SK-N-SH treated with all-trans-retinoic acid at 6 μM for 48 hours (cell line): ENCODE measurements around the gene HECTD1.

Experiments used
- ATAC-seq: fragments of 200-7000 bp; cut with Tn5 transposase; 3 replicates; pipeline ENCODE4 v1.9.1; 2020; ENCODE audit warnings: mild to moderate bottlenecking, moderate library complexity
- ARNTL ChIP-seq: fragments of 450-650 bp; formaldehyde crosslinking; IDR thresholded peaks from 2 replicates; pipeline ENCODE4 v1.5.0; 2020; ENCODE audit warnings: low read depth, mild to moderate bottlenecking, moderate library complexity, borderline replicate concordance
- BACH2 ChIP-seq: fragments of 250-450 bp; sonication (Bioruptor Pico); IDR thresholded peaks from 2 replicates; pipeline ENCODE4 v1.9.0; 2021; ENCODE audit warnings: mild to moderate bottlenecking, borderline replicate concordance
- CSDC2 ChIP-seq: fragments of 250-450 bp; sonication (Bioruptor Pico); IDR thresholded peaks from 2 replicates; pipeline ENCODE4 v1.5.0; 2020; ENCODE audit warnings: mild to moderate bottlenecking, moderate library complexity
- ESRRG ChIP-seq: fragments of 250-450 bp; sonication (Bioruptor Pico); IDR thresholded peaks from 2 replicates; pipeline ENCODE4 v1.6.1; 2021; ENCODE audit warnings: mild to moderate bottlenecking
- GLIS3 ChIP-seq: fragments of 250-450 bp; sonication (Bioruptor Pico); IDR thresholded peaks from 2 replicates; pipeline ENCODE4 v1.5.0; 2020; ENCODE audit warnings: mild to moderate bottlenecking, moderate library complexity
- OSR1 ChIP-seq: fragments of 250-450 bp; sonication (Bioruptor Pico); IDR thresholded peaks from 2 replicates; pipeline ENCODE4 v1.8.0; 2022; ENCODE audit warnings: moderate library complexity, mild to moderate bottlenecking, inconsistent platforms
- PPARA ChIP-seq: fragments of 250-450 bp; sonication (Bioruptor Pico); IDR thresholded peaks from 2 replicates; pipeline ENCODE4 v1.5.0; 2020; ENCODE audit warnings: mild to moderate bottlenecking, borderline replicate concordance
- RARB ChIP-seq: fragments of 250-450 bp; sonication (Bioruptor Pico); IDR thresholded peaks from 2 replicates; pipeline ENCODE4 v1.8.0; 2021; ENCODE audit warnings: mild to moderate bottlenecking, moderate library complexity
- SNAI2 ChIP-seq: fragments of 250-450 bp; sonication (Bioruptor Pico); IDR thresholded peaks from 2 replicates; pipeline ENCODE4 v1.5.0; 2020; ENCODE audit warnings: mild to moderate bottlenecking, moderate library complexity
- TCF4 ChIP-seq: fragments of 250-450 bp; sonication (Bioruptor Pico); IDR thresholded peaks from 2 replicates; pipeline ENCODE4 v1.8.0; 2021; ENCODE audit warnings: mild to moderate bottlenecking, moderate library complexity, borderline replicate concordance
- TOX ChIP-seq: fragments of 250-450 bp; sonication (Bioruptor Pico); IDR thresholded peaks from 2 replicates; pipeline ENCODE4 v1.8.0; 2021; ENCODE audit warnings: mild to moderate bottlenecking, moderate library complexity, borderline replicate concordance
- ZC3H10 ChIP-seq: fragments of 250-450 bp; sonication (Bioruptor Pico); IDR thresholded peaks from 2 replicates; pipeline ENCODE4 v1.5.1; 2021; ENCODE audit warnings: mild to moderate bottlenecking, moderate library complexity
- ZFP3 ChIP-seq: fragments of 250-450 bp; sonication (Bioruptor Pico); IDR thresholded peaks from 2 replicates; pipeline ENCODE4 v1.5.0; 2020; ENCODE audit warnings: mild to moderate bottlenecking, moderate library complexity
- ZFP30 ChIP-seq: fragments of 450-650 bp; formaldehyde crosslinking; IDR thresholded peaks from 2 replicates; pipeline ENCODE4 v1.5.0; 2022; ENCODE audit warnings: mild to moderate bottlenecking, moderate library complexity
- ZNF565 ChIP-seq: fragments of 450-650 bp; formaldehyde crosslinking; conservative IDR thresholded peaks from 2 replicates; pipeline ENCODE4 v1.5.0; 2020; ENCODE audit warnings: low read depth, mild to moderate bottlenecking, moderate library complexity
- ZNF70 ChIP-seq: fragments of 450-650 bp; formaldehyde crosslinking; IDR thresholded peaks from 2 replicates; pipeline ENCODE4 v1.5.0; 2020; ENCODE audit warnings: mild to moderate bottlenecking, moderate library complexity
- ZNF8 ChIP-seq: fragments of 450-650 bp; formaldehyde crosslinking; IDR thresholded peaks from 2 replicates; pipeline ENCODE4 v1.5.0; 2020; ENCODE audit warnings: mild to moderate bottlenecking, moderate library complexity
- TF ChIP-seq, protein P1 (sequence below): fragments of 250-450 bp; sonication (Bioruptor Pico); IDR thresholded peaks from 2 replicates; pipeline ENCODE4 v1.5.1; 2021; ENCODE audit warnings: mild to moderate bottlenecking, moderate library complexity
- TF ChIP-seq, protein P2 (sequence below): fragments of 250-450 bp; sonication (Bioruptor Pico); IDR thresholded peaks from 2 replicates; pipeline ENCODE4 v1.8.0; 2021; ENCODE audit warnings: low read depth, mild to moderate bottlenecking, moderate library complexity, borderline replicate concordance
- TF ChIP-seq, protein P3 (sequence below): fragments of 250-450 bp; sonication (Bioruptor Pico); IDR thresholded peaks from 2 replicates; pipeline ENCODE4 v1.5.0; 2020; ENCODE audit warnings: mild to moderate bottlenecking, moderate library complexity

Gene HECTD1

DNA sequence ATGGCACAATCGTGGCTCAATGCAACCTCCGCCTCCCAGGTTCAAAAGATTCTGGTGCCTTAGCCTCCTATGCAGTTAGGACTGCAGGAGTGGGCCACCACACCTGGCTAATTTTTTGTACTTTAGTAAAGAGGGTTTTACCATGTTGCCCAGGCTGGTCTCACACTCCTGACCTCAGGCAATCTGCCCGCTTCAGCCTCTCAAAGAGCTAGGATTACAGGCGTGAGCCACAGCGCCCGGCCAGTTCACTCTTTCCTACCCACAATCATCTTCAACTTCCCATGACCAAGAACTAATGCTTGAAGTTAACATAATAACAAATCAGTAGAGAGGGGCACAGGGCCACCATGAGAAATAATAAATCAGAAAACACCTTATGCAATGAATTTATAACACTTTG, 82.4 kb downstream of the HECTD1 start:
- ATAC-seq, result no peak
- TF ChIP-seq, protein P1, sequence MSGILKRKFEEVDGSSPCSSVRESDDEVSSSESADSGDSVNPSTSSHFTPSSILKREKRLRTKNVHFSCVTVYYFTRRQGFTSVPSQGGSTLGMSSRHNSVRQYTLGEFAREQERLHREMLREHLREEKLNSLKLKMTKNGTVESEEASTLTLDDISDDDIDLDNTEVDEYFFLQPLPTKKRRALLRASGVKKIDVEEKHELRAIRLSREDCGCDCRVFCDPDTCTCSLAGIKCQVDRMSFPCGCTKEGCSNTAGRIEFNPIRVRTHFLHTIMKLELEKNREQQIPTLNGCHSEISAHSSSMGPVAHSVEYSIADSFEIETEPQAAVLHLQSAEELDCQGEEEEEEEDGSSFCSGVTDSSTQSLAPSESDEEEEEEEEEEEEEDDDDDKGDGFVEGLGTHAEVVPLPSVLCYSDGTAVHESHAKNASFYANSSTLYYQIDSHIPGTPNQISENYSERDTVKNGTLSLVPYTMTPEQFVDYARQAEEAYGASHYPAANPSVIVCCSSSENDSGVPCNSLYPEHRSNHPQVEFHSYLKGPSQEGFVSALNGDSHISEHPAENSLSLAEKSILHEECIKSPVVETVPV (CRISPR knock-in tag), result no peak
- TF ChIP-seq PPARA (no peak), ZC3H10 (CRISPR knock-in tag) (no peak), BACH2 (CRISPR knock-in tag) (no peak), ZFP30 (CRISPR knock-in tag) (no peak), ZFP3 (CRISPR knock-in tag) (no peak), ARNTL (CRISPR knock-in tag) (no peak), TCF4 (CRISPR knock-in tag) (no peak), CSDC2 (CRISPR knock-in tag) (no peak), GLIS3 (CRISPR knock-in tag) (no peak)
- TF ChIP-seq, protein P2, sequence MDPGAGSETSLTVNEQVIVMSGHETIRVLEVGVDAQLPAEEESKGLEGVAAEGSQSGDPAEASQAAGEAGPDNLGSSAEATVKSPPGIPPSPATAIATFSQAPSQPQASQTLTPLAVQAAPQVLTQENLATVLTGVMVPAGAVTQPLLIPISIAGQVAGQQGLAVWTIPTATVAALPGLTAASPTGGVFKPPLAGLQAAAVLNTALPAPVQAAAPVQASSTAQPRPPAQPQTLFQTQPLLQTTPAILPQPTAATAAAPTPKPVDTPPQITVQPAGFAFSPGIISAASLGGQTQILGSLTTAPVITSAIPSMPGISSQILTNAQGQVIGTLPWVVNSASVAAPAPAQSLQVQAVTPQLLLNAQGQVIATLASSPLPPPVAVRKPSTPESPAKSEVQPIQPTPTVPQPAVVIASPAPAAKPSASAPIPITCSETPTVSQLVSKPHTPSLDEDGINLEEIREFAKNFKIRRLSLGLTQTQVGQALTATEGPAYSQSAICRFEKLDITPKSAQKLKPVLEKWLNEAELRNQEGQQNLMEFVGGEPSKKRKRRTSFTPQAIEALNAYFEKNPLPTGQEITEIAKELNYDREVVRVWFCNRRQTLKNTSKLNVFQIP (CRISPR knock-in tag), result no peak
- TF ChIP-seq, all 23 proteins: peak for 0

DNA sequence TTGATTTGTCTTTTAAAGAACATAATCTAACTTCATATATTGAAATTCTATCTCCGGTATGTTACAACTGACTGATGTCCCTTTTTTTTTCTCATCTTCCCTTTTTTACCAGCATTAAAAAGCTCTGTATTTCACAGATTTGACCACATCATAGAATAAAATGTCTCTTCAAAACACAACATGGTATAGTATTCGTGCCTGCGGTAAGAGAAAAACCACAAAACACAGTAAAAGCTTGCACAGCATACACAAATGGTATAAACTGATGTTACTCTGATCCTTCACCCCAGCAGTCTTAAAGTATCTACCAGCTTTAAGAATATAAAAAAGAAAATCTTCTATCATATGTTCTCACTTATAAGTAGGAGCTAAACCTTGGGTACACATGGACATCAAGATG, 83.4 kb downstream of the HECTD1 start:
- TF ChIP-seq TCF4 (CRISPR knock-in tag) (no peak), GLIS3 (CRISPR knock-in tag) (no peak)
- TF ChIP-seq, all 23 proteins: peak for 0
- ATAC-seq, result no peak

DNA sequence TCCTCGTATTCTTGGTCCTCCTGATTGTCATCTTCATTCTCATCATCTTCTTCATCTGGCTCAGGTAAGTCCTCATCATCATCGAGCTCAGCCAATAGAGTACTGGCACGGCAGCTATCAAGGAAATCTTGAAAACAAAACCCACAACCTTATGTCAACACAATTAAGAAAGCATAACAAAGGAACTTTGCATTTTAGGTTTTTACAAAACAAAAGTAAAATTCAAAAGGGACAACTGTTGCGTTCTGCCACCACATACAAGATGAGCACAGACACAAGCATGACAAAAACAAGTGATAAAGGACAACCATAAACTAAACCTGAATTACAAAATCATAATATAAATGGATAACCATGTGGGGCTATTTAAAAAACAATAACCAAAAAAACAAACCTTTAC, 84.7 kb downstream of the HECTD1 start:
- ATAC-seq, result no peak
- TF ChIP-seq ESRRG (CRISPR knock-in tag), result no peak
- no peak for TF ChIP-seq TOX (CRISPR knock-in tag)
- no peak for TF ChIP-seq GLIS3 (CRISPR knock-in tag)
- TF ChIP-seq ARNTL (CRISPR knock-in tag), result no peak
- TF ChIP-seq, protein P2 (CRISPR knock-in tag), result no peak
- TF ChIP-seq RARB, result no peak
- no peak for TF ChIP-seq SNAI2 (CRISPR knock-in tag)
- no peak for TF ChIP-seq PPARA

DNA sequence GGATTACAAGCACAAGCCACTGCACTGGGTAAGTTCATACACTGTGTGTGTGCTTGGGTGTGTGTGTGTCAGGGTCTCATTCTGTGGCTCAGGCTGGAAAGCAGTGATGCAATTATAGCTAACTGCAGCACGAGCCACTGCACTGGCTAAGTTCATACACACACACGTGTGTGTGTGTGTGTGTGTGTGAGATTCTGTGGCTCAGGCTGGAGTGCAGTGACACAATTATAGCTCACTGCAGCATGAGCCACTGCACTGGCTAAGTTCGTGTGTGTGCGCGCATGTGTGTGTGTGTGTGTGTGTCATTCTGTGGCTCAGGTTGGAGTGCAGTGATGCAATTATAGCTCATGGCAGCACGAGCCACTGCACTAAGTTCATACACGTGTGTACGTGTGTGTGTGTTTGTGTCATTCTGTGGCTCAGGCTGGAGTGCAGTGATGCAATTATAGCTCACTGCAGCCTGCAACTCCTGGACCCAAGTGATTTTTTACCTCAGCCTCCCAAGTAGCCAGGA, 85.4 kb downstream of the HECTD1 start:
- TF ChIP-seq, protein P2 (CRISPR knock-in tag), result no peak
- no peak for TF ChIP-seq ZFP3 (CRISPR knock-in tag)
- no peak for ATAC-seq

DNA sequence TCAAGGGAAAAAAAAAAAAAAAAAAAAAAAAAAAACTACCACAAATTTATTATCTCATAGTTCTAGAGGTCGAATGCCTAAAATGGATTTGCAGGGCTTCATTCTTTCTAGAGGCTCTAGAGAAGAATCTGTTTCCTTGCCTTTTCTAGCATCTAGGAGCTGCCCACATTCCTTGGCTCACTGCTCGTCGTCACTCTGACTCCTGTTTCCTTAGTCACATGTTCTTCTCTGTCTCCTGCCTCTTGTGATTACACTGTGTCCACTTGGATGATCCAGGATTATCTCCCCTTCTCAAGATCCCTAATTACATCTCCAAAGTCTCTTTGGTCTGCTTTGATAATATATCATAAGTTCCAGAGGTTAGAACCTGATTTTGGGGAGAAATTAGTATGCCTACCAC, 88.7 kb downstream of the HECTD1 start:
- TF ChIP-seq ESRRG (CRISPR knock-in tag), result no peak
- TF ChIP-seq TOX (CRISPR knock-in tag), result no peak
- no peak for ATAC-seq

DNA sequence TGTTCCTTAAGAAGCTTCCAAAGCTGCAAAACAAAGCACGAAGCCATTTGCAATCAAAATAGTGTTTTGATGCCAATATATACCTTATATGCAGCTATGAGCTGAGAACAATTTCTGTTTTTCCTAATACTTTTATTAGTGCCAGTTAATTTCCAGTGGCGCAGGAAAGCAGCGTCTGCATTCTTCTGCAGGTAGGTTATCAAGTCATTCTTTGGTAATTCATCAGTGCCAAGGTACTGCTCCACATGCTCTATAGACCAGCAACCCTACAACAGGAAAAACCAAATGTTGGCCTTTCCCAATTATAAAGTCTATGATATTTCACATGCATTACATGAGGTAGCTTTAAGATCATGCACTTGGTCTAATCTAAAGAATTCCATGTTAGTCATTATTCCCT, 93.8 kb downstream of the HECTD1 start:
- no peak for ATAC-seq
- TF ChIP-seq, protein P3, sequence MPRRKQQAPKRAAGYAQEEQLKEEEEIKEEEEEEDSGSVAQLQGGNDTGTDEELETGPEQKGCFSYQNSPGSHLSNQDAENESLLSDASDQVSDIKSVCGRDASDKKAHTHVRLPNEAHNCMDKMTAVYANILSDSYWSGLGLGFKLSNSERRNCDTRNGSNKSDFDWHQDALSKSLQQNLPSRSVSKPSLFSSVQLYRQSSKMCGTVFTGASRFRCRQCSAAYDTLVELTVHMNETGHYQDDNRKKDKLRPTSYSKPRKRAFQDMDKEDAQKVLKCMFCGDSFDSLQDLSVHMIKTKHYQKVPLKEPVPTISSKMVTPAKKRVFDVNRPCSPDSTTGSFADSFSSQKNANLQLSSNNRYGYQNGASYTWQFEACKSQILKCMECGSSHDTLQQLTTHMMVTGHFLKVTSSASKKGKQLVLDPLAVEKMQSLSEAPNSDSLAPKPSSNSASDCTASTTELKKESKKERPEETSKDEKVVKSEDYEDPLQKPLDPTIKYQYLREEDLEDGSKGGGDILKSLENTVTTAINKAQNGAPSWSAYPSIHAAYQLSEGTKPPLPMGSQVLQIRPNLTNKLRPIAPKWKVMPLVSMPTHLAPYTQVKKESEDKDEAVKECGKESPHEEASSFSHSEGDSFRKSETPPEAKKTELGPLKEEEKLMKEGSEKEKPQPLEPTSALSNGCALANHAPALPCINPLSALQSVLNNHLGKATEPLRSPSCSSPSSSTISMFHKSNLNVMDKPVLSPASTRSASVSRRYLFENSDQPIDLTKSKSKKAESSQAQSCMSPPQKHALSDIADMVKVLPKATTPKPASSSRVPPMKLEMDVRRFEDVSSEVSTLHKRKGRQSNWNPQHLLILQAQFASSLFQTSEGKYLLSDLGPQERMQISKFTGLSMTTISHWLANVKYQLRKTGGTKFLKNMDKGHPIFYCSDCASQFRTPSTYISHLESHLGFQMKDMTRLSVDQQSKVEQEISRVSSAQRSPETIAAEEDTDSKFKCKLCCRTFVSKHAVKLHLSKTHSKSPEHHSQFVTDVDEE (CRISPR knock-in tag), result no peak
- TF ChIP-seq ARNTL (CRISPR knock-in tag) (no peak), OSR1 (CRISPR knock-in tag) (no peak), ZNF8 (CRISPR knock-in tag) (no peak), TCF4 (CRISPR knock-in tag) (no peak), BACH2 (CRISPR knock-in tag) (no peak), CSDC2 (CRISPR knock-in tag) (no peak), PPARA (no peak), ZFP3 (CRISPR knock-in tag) (no peak), ZC3H10 (CRISPR knock-in tag) (no peak), ZNF70 (CRISPR knock-in tag) (no peak), ZNF565 (CRISPR knock-in tag) (no peak)
- TF ChIP-seq, protein P2 (CRISPR knock-in tag), result no peak
